NCI-H2107 treated with DMSO at 0.1 percent for 48 hours (cell line): Measurements from ENCODE around the gene HS3ST1.

Experiments used
- DNase-seq: peaks from one replicate; lab custom pipeline; 2025; ENCODE audit not compliant: unreplicated experiment; lab: John Stamatoyannopoulos, UW

The HS3ST1 gene

DNA sequence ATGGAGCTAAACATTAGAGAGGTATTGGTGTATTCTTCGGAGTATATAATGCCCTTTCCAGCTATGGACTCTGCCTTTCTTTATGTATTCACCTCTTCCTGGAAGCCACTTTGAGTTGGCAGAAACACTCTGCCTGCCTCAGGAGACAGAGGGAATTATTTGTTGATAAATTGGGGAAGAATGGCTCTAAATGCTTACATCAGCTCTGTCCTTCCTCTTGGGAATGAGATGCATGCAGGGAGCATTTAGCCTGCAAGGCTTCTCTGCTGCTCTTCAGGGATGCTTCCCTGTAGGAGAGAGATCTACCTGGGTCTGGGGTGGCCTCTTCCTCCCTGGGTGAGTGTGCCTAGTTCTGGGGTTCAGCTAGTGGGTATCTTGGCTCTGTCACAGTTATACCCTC, 6.9 kb upstream of the HS3ST1 start:
- DNase-seq = no peak

DNA sequence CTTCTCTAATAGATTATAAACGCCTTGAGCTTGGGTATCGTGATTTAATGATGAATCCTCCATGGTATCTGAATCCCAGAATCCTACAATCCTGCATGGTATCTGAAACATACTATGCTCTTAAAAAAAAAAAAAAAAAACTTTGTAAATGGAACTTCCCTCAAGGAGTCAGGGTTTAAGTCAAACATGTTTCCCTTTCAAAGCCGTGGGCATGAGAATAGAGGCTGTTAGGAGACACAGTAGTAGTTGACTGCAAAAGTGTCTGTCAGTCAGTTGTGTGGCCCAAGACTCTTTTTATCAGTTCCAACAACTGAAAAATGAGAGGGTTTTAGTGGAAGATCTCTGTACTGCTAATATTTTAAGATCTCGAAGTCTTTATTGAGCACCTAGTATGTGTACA, 2.4 kb upstream of the HS3ST1 start:
- DNase-seq = no peak

- no peak for DNase-seq
Measured at GRCh38 chr4:11430536-11430935, 1.8 kb upstream of the HS3ST1 start.

DNA sequence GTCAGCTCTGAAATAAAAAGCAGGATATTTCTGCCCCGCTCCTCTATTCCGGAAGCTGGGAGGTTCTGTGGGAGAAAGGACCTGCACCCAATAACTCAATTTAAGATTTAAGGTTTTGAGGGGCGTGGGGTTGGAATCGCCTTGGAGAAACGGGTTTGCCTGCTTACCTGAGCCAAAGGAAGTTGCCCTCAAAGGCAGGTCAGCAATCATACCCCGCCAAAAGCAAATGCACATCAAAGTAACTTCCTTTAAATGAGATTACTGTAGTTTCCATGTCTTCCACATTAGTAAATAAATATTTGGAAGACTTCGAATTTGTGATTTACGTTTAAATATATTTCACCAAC, 978 bp upstream of the HS3ST1 start:
- DNase-seq = no peak

DNA sequence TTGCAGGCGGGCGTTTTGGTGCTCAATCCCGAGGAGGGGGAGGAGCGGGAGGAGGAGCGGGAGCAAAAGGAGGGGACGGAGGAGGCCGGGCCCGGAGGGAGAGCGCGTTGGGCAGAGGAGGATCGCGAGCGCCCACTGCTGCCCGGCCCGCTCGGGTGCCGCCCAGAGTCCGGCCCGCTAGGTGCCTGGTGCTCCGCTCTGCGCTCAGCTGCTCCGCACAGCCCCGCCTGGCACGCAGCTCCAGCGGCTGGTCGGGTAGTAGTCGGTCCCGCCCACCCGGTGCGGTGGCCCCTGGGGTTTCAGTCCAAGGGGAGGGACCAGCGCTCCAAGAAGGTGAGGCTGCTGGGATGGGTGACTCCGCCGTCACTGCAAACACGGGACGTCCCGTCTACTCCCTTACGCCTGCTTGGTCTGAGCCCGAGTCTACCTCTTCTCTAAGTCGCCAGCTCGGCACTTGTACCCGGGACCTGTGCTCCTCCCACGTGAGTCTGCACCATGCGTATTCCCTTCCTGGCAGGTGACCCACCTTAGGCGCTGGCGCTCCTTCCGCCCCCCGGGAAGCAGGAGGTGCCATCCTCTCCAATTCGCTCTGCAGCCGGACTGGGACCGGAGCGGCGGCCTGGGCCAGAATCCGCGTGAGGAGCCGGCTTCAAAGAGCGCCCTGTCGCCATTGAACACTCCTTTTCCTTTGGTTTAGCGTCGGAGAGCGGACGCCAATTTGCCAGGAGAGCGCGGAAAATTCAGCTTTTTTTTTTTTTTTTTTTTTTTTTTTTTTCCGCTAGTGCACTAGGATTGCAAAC, 405 bp upstream of the HS3ST1 start:
- peak; percentile 12 for DNase-seq

- DNase-seq = no peak
Measured at GRCh38 chr4:11427121-11427996, 1.3 kb downstream of the HS3ST1 start.

- DNase-seq = no peak
Measured at GRCh38 chr4:11426731-11427120, 2.0 kb downstream of the HS3ST1 start.

DNA sequence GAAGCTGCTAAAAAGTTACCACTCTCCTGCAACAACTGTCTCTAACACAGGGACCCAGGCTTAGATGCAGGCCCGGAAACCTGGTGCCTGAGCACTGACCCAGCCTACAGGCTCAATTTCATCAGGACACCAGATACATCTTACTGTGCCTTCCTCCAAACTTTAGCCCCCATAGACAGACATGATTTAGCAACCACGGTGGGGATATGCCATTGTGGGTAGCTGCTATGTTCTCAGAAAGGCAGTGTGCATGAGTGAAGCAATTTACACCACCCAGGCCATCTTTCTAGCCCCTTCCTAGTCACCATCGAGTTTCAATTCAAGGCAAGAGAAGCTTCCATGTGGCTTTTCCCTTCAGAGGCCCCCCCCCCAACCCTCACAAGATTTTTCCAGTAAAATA, 2.7 kb downstream of the HS3ST1 start:
- DNase-seq = no peak

DNA sequence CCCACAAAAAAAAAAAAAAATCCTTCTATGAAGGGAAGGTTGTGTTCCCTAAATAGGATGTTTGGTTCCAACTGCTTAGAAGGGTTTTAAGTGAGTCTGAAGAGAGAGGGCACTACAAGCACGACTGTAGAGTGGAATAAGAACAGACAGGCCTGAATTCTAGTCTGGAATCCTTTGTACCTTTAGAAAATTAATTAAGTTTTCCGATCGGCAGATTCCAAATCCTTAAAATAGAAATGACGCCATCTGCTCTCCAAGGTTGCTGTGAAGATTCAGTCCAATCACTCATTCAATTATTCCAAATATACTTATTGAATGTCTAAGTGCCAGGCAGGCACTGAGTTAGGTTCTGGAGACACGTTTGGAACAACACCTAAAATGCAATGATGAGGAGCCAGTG, 3.8 kb downstream of the HS3ST1 start:
- no peak for DNase-seq

GRCh38 chr4:11424000-11424399, 4.7 kb downstream of the HS3ST1 start:
- DNase-seq = no peak

DNA sequence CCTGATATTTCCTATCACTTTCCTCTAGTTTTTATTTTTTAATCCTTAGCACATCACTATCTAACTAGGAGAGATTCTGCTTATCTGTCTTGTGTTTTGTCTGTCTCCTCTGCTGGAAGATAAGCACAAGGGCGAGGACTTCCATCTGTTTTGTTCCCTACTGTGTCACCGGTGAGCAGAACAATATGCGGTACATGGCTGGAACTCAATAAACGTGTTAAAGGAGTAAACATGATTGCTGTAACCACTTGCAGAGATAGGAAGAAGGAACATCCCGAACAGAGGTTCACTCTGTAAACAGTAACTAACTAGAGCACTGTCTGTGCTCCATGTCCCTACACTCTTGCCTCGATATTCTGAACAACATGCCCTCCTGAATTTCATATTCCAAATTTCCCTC, 5.2 kb downstream of the HS3ST1 start:
- no peak for DNase-seq

- no peak for DNase-seq
Measured at GRCh38 chr4:11421116-11421515, 7.6 kb downstream of the HS3ST1 start.

GRCh38 chr4:11420327-11420726, 8.4 kb downstream of the HS3ST1 start:
- no peak for DNase-seq

DNA sequence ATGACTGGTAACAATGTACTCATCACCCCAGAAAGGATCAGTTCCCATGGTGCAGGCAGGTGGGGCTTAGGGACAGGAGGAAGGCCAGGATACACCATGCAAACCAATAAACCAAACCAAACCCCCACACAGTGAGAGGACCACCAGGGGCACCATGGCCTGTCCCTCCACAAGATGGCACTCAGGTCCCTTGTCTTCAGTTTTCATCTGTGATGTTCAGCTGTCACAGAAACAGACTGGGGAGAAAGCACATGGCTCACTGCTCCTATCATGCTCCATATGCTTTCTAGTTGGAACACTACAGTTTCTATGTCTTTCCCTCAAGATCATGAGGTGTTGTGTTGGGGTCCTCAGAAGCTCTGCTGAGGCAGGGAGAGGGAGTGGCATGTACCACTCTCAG, 10.1 kb downstream of the HS3ST1 start:
- no peak for DNase-seq

DNA sequence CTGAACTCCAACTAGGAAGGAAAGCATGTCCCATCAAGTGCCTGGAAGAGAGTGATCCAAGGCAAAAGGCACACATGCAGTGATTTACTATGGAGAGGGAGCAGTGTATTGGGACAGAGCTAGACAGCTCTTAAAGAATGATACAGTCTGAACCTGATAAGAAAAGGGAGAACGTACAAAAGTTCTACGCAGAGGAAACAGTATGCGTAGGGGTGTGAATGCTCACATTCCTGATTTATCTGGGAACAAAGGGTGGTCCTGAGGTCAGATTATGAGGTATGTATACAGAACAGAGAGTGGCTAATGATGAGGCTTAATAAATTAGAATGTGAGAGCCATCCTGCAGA, 12.0 kb downstream of the HS3ST1 start:
- DNase-seq = no peak

- peak; percentile 41 for DNase-seq
Measured at GRCh38 chr4:11416071-11416766, 12.5 kb downstream of the HS3ST1 start.

GRCh38 chr4:11415409-11416070, 13.2 kb downstream of the HS3ST1 start:
- DNase-seq = no peak

DNA sequence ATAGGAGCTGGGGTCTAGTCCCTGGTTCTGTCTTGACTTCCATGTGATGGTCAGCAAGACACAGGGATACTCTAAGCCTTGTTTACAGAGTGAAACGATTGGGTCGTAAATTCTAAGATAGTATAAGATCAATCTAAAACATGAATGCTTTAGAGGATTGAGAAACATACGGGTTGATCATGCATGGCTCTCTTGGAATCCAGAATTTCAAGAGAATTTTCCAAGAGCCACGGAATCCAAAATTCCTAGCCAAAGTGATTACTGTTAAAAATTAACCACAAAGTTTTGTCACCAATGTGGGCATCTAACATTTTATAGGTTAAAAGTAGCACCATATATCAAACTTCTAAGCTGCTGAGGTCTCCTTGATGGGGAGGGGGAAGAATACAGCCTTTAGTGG, 16.5 kb downstream of the HS3ST1 start:
- no peak for DNase-seq

DNA sequence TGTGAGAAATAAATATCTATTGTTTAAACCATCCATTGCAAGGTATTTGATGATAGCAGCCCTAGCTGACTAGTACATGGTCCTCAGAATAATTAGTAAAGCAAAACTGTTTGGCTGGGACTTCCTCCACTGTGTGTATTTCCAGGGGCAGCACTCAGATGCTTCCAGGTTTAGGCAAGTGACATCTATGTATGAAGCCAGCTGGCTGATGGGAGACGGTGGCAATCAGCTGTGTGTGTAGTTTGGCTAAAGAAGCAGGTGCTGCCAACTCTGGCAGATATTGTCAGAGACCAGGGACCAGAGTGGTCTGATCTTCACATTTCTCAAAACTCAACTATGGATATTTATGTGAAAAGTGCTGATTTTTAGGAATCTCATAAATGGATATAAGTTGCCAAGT, 19.1 kb downstream of the HS3ST1 start:
- DNase-seq = no peak

- no peak for DNase-seq
Measured at GRCh38 chr4:11408233-11408967, 20.3 kb downstream of the HS3ST1 start.

DNA sequence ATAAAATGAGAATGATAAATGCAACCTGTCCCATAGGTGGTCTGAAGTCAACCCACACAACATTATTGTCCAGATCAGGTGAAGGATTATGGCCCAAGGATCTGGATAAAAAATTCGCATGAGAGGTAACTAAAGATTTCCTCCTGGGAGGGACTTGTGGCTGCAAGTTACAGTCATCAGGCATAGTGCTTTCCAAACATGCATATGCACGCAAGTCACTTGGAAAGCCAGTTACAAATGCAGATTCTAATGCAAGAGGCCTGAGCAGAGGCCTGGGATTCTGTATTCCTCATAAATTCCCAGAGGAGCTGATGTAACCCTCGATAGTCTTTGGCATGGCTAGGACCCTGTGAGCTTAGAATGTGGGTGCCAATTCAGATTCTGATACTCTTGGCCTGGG, 21.1 kb downstream of the HS3ST1 start:
- no peak for DNase-seq
